VCaP (cell line): ENCODE measurements around the gene PTPA.
"Not testable (repeated sequence)": the region's sequence is repeated elsewhere in the genome, so short reads cannot be mapped to it uniquely, and the experiment has no call there.

Experiments used
- H3K27ac ChIP-seq: fragments of 450-650 bp; 2 replicates; pipeline ENCODE4 v1.5.1; 2017
- TF ChIP-seq, protein P1 (sequence below): fragments of 450-650 bp; conservative IDR thresholded peaks from 2 replicates; pipeline ENCODE4 v1.5.1; 2017; ENCODE audit warnings: mild to moderate bottlenecking, moderate library complexity

The PTPA gene

DNA sequence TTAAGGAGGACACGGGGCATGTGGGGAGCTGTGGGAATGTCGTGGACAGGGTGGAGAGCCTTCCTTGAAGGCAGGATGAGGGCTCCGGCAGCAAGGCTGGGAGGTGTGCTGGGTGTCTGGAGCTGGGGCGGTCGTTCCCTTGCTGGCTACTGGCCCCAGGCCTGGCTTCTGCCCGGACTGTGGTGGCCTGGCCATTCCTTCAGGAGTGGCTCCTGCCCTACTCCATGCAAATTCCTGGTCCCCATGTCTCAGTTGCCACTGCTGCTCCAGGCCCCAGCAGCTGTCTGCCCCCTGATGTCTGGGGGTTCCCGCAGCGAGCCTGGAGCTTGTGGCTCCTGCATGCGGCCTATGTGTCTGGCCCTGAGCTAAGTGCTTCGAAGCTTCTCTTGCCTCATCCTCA lies 44.9 kb downstream of the PTPA start:
- TF ChIP-seq, protein P1, sequence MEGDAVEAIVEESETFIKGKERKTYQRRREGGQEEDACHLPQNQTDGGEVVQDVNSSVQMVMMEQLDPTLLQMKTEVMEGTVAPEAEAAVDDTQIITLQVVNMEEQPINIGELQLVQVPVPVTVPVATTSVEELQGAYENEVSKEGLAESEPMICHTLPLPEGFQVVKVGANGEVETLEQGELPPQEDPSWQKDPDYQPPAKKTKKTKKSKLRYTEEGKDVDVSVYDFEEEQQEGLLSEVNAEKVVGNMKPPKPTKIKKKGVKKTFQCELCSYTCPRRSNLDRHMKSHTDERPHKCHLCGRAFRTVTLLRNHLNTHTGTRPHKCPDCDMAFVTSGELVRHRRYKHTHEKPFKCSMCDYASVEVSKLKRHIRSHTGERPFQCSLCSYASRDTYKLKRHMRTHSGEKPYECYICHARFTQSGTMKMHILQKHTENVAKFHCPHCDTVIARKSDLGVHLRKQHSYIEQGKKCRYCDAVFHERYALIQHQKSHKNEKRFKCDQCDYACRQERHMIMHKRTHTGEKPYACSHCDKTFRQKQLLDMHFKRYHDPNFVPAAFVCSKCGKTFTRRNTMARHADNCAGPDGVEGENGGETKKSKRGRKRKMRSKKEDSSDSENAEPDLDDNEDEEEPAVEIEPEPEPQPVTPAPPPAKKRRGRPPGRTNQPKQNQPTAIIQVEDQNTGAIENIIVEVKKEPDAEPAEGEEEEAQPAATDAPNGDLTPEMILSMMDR: no peak
- H3K27ac ChIP-seq: no peak overlapping the region

DNA sequence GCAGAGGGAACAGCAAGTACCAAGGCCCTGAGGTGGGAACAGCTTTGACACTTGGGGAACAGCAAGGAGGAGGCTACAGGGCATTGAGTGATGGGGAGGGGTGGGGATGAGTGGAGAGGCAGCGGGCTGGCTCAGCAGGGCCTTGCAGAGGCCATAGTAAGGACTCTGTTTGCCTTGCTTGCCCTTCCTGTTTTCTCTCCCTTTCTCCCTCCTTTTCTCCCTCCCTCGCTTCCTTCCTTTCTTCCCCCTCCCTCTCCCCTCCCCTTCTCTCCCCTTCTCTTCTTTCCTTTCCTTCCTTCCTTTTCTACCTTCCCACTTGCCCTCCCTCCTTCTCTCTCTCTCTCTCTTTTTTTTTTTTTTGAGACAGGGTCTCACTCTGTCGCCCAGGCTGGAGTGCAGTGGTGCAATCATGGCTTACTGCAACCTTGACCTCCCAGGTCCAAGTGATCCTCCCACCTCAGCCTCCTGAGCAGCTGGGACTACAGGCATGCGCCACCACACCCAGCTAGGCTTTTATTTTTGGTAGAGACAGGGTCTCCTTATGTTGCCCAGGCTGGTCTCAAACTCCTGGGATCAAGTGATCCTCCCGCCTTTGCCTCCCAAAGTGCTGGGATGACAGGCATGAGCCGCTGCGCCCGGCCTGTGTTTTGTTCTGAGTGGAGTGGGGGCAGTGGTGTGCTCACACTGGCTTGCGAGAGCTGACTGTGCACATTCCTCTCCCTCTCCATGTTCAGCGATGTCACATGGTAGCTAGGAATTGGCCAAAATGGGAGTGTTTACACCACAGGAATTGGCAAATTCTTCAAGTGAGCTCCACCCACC lies 49.7 kb downstream of the PTPA start:
- H3K27ac ChIP-seq: no peak overlapping the region
- TF ChIP-seq, protein P1: no peak

DNA sequence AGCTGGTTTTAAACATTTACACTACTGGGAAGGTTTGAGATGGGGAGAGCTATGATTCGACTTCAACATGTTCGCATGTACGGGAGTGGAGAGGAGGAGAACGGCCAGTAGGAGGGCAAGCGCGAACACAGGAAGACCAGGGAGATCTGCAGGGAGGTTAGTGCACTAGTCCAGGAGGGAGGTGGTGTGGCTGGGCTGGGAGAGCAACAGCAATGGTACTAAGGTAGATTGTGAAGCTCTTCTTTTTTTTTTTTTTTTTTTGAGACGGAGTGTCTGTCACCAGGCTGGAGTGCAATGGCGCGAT lies 50.3 kb downstream of the PTPA start:
- TF ChIP-seq, protein P1: no peak
- H3K27ac ChIP-seq: no peak overlapping the region

DNA sequence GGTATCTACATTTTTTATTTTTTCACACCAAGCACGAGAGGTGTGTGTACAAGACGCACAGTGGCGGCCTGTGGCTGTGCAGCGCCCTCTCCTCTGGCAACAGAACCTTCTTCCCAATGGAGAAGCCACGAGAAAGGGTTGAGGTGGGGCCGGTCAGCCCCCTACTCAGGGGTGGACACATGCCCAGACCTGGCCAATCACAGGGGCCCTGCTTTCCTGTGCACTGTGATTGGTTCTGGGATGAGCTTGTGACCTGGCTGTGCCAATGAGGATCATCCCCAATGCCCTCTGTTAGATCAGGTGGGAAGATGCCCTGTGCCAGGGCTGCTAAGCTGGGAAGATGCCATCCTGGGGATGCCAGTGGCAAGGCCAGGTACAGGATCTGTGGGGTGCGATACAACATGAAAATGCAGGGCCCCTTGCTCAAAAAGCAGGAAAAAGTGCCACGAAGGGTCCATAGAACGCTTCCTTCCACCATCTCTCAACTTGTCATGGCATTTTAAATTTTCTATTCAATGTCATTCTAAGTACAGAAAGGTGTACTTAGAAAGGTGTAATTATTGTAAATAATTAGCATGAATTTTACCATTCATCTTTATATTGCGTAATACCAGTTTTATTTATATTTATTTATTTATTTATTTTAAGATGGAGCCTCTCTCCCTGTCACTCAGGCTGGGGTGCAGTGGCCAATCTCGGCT lies 51.4 kb downstream of the PTPA start:
- no peak overlapping the region for H3K27ac ChIP-seq

DNA sequence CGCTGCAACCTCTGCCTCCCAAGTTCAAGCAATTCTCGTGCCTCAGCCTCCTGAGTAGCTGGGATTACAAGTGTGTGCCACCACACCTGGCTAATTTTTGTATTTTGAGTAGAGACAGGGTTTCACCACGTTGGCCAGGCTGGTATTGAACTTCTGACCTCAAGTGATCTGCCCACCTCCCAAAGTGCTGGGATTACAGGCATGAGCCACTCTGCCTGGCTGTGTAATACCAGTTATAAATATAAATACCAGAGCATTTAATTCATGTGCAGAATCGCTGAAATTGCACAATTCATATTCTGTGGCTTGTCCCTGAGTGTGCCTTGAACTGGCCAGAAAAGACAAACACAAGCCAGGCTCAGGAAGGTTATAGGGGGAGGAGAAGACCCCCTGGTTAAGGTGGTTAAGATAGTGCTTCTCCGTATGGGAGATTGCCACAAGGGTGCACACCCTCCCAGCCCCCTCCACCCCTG lies 52.0 kb downstream of the PTPA start:
- not testable (repeated sequence) for H3K27ac ChIP-seq

More for the DNA sequence above, 51.4 kb downstream of the PTPA start:
- TF ChIP-seq, protein P1: no peak

DNA sequence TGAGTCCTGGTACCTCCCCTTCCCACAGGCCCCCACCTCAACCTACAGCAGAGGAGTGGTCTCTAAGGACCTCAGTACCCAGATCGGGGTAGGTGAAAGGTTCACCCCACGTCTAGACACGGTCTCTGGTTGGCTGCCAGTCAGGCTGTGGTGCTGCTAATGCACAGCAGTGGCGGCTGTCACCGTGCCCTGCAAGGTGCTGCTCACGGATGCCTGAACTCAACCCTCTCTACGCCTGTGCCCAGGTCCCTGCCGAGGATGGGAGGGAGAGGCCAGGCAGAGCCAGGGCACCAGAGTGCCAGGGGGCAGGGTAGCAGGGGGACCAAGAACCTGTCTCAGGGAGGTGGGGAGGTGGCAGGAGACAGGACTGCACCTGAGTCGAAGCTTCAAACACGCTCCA lies 52.5 kb downstream of the PTPA start:
- H3K27ac ChIP-seq: no peak overlapping the region
- TF ChIP-seq, protein P1: no peak

DNA sequence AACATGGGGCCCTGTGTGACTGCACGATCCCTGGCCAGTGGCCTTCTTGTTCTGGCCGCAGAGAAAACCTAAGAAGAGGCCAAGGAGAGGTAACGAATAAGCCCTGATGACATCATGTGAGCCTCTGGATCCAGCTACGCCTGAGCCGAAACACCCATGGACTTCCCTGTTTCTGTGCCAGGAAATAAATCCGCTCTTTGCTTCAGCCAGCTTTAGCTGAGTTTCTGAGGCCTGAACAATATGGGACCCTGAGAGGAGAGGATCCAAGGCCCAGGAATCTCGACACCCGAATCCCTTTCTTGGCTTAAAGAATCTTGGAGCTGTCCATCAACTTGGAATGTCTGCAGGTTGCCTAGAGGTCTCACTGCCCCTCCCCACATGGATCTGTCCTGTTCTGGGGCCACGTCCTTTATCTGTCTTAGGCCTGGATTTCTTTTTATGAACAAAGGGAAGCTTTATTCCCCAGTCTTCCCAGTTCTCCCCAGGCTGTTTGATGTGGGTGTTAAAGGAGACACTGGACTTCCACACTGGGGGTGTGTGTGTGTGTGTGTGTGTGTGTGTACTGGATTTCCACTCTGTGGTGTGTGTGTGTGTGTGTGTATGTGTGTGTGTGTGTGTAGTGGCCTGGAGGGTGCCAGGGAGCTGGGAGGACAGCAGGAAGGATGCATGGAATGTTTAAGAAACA lies 53.2 kb downstream of the PTPA start:
- no peak overlapping the region for H3K27ac ChIP-seq
- TF ChIP-seq, protein P1: no peak

DNA sequence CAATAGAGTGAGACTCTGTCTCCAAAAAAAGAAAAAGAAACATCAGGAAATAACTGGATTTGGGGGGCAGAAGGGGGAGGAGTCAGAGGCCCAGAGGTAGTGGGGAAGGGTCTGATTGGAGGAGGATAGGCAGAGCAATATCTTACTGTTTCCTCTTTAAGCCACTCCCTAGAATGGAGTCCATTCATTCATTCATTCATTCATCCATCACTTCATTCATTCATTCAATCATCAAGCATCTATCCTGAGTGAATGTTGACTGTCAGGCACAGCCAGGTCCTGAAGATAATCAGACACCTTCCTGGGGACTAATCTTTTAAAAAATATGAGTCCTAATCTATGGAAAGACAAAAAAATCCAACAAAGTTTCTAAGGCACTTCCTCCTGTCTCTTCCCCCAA lies 54.0 kb downstream of the PTPA start:
- no peak overlapping the region for H3K27ac ChIP-seq
- TF ChIP-seq, protein P1: no peak
